HCT116 (cell line): ENCODE results near the gene PDSS2. TPM values are rescaled to one million over a fixed set of nuclear protein-coding genes. Genes with fewer than 3 reads are reported as not detected.

Source experiments
- ATAC-seq: fragments of 200-7000 bp; cut with Tn5 transposase; 2 replicates; pipeline ENCODE4 v1.9.1; 2020; ENCODE audit warnings: mild to moderate bottlenecking, moderate library complexity
- BruUV-seq: library from RNA; stranded (reverse); fragments of 400-500 nt; replicated peaks from 2 replicates; lab custom pipeline; 2021; lab: Mats Ljungman, UMichigan
- CTCF ChIA-PET: fragments of 300-600 bp; sonication (Branson Sonifier 250); formaldehyde crosslinking; loops from one replicate; lab custom pipeline; 2021; ENCODE audit warnings: antibody characterized with exemption; lab: Charles Lee
- POLR2A ChIA-PET: fragments of 300-600, 350-600 bp; sonication (Branson Sonifier 250); formaldehyde crosslinking; loops from one replicate; lab custom pipeline; 2021; ENCODE audit warnings: antibody characterized with exemption; lab: Charles Lee
- RAD21 ChIA-PET, 2 experiments: fragments of 300-600 bp; sonication (Branson Sonifier 250); formaldehyde crosslinking; loops; one replicate each; lab custom pipeline; 2023; ENCODE audit warnings: low total read pairs in 2 of 2; ENCODE audit not compliant: uncharacterized antibody in 2 of 2, unreplicated experiment in 2 of 2, low non-redundant PET in 1 of 2; lab: Charles Lee
- DNase-seq: peaks from one replicate; pipeline ENCODE4 v3.0.0-alpha.2; 2010; ENCODE audit warnings: low read depth, low spot score
- H2AFZ ChIP-seq: fragments of 200-600 bp; shearing (Covaris generic), sonication (generic); 2 replicates; pipeline ENCODE4 v1.6.1; 2017; ENCODE audit warnings: low read depth, mixed run types, mixed read lengths, antibody characterized with exemption, low read length; ENCODE audit not compliant: poor library complexity, severe bottlenecking
- H3K27ac ChIP-seq: 2 replicates; pipeline ENCODE4 v1.5.1; 2012; ENCODE audit warnings: low read depth, low read length
- H3K27me3 ChIP-seq: fragments of 200-600 bp; sonication (generic); 2 replicates; pipeline ENCODE4 v1.6.1; 2016; ENCODE audit warnings: mixed run types, low read length, mixed read lengths; ENCODE audit not compliant: insufficient read depth
- H3K36me3 ChIP-seq, 2 experiments: fragments of 200-500 bp in 1 of 2; fragments of 200-600 bp in 1 of 2; sonication (Bioruptor generic) in 1 of 2; sonication (generic) in 1 of 2; 2 replicates each; pipeline versions ENCODE4 v1.5.1 to v1.6.1; 2014 to 2016; ENCODE audit warnings: low read length in 2 of 2, inconsistent platforms in 1 of 2, mixed read lengths in 1 of 2, mixed run types in 1 of 2; ENCODE audit not compliant: insufficient read depth in 2 of 2, control insufficient read depth in 1 of 2
- H3K4me1 ChIP-seq, 2 experiments: fragments of 200-600 bp in 1 of 2; sonication (generic) in 1 of 2; 2 replicates each; pipeline versions ENCODE4 v1.5.1 to v1.6.1; 2012 to 2017; ENCODE audit warnings: low read length in 2 of 2, inconsistent platforms in 1 of 2, mild to moderate bottlenecking in 1 of 2, mixed read lengths in 1 of 2, mixed run types in 1 of 2, moderate library complexity in 1 of 2; ENCODE audit not compliant: insufficient read depth in 2 of 2, control insufficient read depth in 1 of 2
- H3K4me2 ChIP-seq: fragments of 200-600 bp; sonication (generic); 2 replicates; pipeline ENCODE4 v1.6.1; 2017; ENCODE audit warnings: mixed run types, low read length, mixed read lengths
- H3K4me3 ChIP-seq, 2 experiments: fragments of 200-600 bp in 1 of 2; sonication (generic) in 1 of 2; replicated peaks in 1 of 2; 2 replicates each; pipeline ENCODE4 v1.5.1; 2011 to 2016; ENCODE audit warnings: low read length in 2 of 2, control low read depth in 1 of 2, low read depth in 1 of 2, mild to moderate bottlenecking in 1 of 2, mixed read lengths in 1 of 2, mixed run types in 1 of 2
- H3K79me2 ChIP-seq: fragments of 200-600 bp; sonication (generic); 2 replicates; pipeline ENCODE4 v1.6.1; 2017; ENCODE audit warnings: mild to moderate bottlenecking, mixed run types, low read length, moderate library complexity, mixed read lengths; ENCODE audit not compliant: insufficient read depth
- H3K9ac ChIP-seq: fragments of 200-600 bp; sonication (generic); 2 replicates; pipeline ENCODE4 v1.6.1; 2016; ENCODE audit warnings: low read length, mixed read lengths
- H3K9me2 ChIP-seq: fragments of 200-600 bp; sonication (generic), shearing (Covaris generic); 2 replicates; pipeline ENCODE4 v1.6.1; 2017; ENCODE audit warnings: mixed run types, mild to moderate bottlenecking, moderate library complexity; ENCODE audit not compliant: insufficient read depth
- H3K9me3 ChIP-seq, 2 experiments: fragments of 200-500 bp in 1 of 2; fragments of 200-600 bp in 1 of 2; sonication (Bioruptor generic) in 1 of 2; sonication (generic) in 1 of 2; 2 replicates each; pipeline ENCODE4 v1.6.1; 2014 to 2017; ENCODE audit warnings: low read length in 2 of 2, mixed read lengths in 2 of 2, inconsistent platforms in 1 of 2, low read depth in 1 of 2, mild to moderate bottlenecking in 1 of 2, mixed run types in 1 of 2, moderate library complexity in 1 of 2; ENCODE audit not compliant: control insufficient read depth in 1 of 2, insufficient read depth in 1 of 2
- H4K20me1 ChIP-seq: fragments of 200-600 bp; sonication (generic), shearing (Covaris generic); 2 replicates; pipeline ENCODE4 v1.6.1; 2017; ENCODE audit warnings: mixed run types, mild to moderate bottlenecking, moderate library complexity; ENCODE audit not compliant: insufficient read depth
- CBX3 ChIP-seq: IDR thresholded peaks from 2 replicates; pipeline ENCODE4 v1.6.1; 2012; ENCODE audit warnings: low read depth
- CEBPB ChIP-seq: IDR thresholded peaks from 2 replicates; pipeline ENCODE4 v1.6.1; 2012; ENCODE audit warnings: low read depth
- CTCF ChIP-seq, 3 experiments: fragments of 200-600 bp in 1 of 3; sonication (generic) in 1 of 3; IDR thresholded peaks in 2 of 3; conservative IDR thresholded peaks in 1 of 3; 2 replicates each; pipeline ENCODE4 v1.5.1; 2012 to 2017; ENCODE audit warnings: low read depth in 2 of 3, low read length in 2 of 3, antibody characterized with exemption in 1 of 3, borderline replicate concordance in 1 of 3, control low read depth in 1 of 3, mild to moderate bottlenecking in 1 of 3, mixed read lengths in 1 of 3, mixed run types in 1 of 3, moderate library complexity in 1 of 3; ENCODE audit not compliant: insufficient read depth in 1 of 3
- EGR1 ChIP-seq: IDR thresholded peaks from 2 replicates; pipeline ENCODE4 v1.6.1; 2012; ENCODE audit warnings: low read depth
- EZH2phosphoT487 ChIP-seq: fragments of 200-600 bp; IDR thresholded peaks from 2 replicates; pipeline ENCODE4 v1.6.1; 2018; ENCODE audit warnings: antibody characterized with exemption, borderline replicate concordance
- FOSL1 ChIP-seq: IDR thresholded peaks from 2 replicates; pipeline ENCODE4 v1.6.1; 2012; ENCODE audit warnings: low read depth
- MAX ChIP-seq: IDR thresholded peaks from 2 replicates; pipeline ENCODE4 v1.6.1; 2012
- POLR2A ChIP-seq: IDR thresholded peaks from 2 replicates; pipeline ENCODE4 v1.7.0; 2011; ENCODE audit warnings: borderline replicate concordance; ENCODE audit not compliant: insufficient read depth, insufficient read length; ENCODE audit errors: extremely low read depth
- POLR2AphosphoS5 ChIP-seq: IDR thresholded peaks from 2 replicates; pipeline ENCODE4 v1.6.1; 2011; ENCODE audit warnings: mild to moderate bottlenecking, low read depth, low read length, moderate library complexity
- SP1 ChIP-seq: IDR thresholded peaks from 2 replicates; pipeline ENCODE4 v1.6.1; 2012; ENCODE audit warnings: low read depth
- SRF ChIP-seq: IDR thresholded peaks from 2 replicates; pipeline ENCODE4 v1.6.1; 2012; ENCODE audit warnings: low read depth
- TCF7L2 ChIP-seq: IDR thresholded peaks from 2 replicates; pipeline ENCODE4 v1.7.0; 2011; ENCODE audit warnings: borderline replicate concordance, inconsistent platforms; ENCODE audit not compliant: insufficient read depth, insufficient read length; ENCODE audit errors: extremely low read depth
- YY1 ChIP-seq: IDR thresholded peaks from 2 replicates; pipeline ENCODE4 v1.6.1; 2011; ENCODE audit warnings: low read length, low read depth, moderate library complexity, mild to moderate bottlenecking; ENCODE audit not compliant: insufficient replicate concordance; ENCODE audit errors: extremely low read depth
- ZNF274 ChIP-seq: fragments of 200-500 bp; sonication (Bioruptor generic); IDR thresholded peaks from 2 replicates; pipeline ENCODE4 v1.6.1; 2014; ENCODE audit warnings: mild to moderate bottlenecking, low read depth, low read length, inconsistent platforms
- intact Hi-C: fragments of 100-400 bp; cut with micrococcal nuclease; formaldehyde crosslinking; loops from 2 replicates; pipeline ENCODE4 v1.10.0; 2022
- total RNA-seq: library from RNA; stranded (reverse); gene quantifications from one replicate; pipeline ENCODE4 v1.2.1, GENCODE V29; 2021; ENCODE audit not compliant: unreplicated experiment

PDSS2 gene
- total RNA-seq, 1 experiment from 2014 or later: 12.2 TPM

GRCh38 chr6:107216197-107216933, 243.0 kb downstream of the PDSS2 start:
- Histone ChIP-seq H3K4me1 (no peaks in the 10 kb centered on the region; a peak in 1 of 4 replicates), H3K36me3 (no peaks in the 10 kb centered on the region), H3K4me3 (no peak overlapping the region), H3K9ac (no peak overlapping the region), H4K20me1 (no peaks in the 10 kb centered on the region), H2AFZ (no peak overlapping the region), H3K79me2 (no peaks in the 10 kb centered on the region), H3K27ac (no peak overlapping the region), H3K9me3 (no peaks in the 10 kb centered on the region), H3K4me2 (no peak overlapping the region), H3K9me2 (no peaks in the 10 kb centered on the region), H3K27me3 (no peaks in the 10 kb centered on the region)
- TF ChIP-seq SRF (no peak), YY1 (no peak), SP1 (no peak)
- CTCF ChIA-PET: no interaction called here
- POLR2A ChIA-PET: no interaction called here
- no TSS peak for BruUV-seq
- RAD21 ChIA-PET: no interaction called here
- intact Hi-C loops: no loop called here
- ATAC-seq: no peak
- DNase-seq: no peak

GRCh38 chr6:107215334-107215733, 244.0 kb downstream of the PDSS2 start:
- ChIA-PET RAD21 (no interaction called here), CTCF (no interaction called here), POLR2A (no interaction called here)
- Histone ChIP-seq H3K9ac (no peak overlapping the region), H3K4me2 (no peak overlapping the region), H3K9me2 (no peaks in the 10 kb centered on the region), H3K79me2 (no peaks in the 10 kb centered on the region), H2AFZ (no peak overlapping the region), H3K4me1 (no peaks in the 10 kb centered on the region; a peak in 1 of 4 replicates), H3K9me3 (no peaks in the 10 kb centered on the region), H3K27ac (no peak overlapping the region), H3K36me3 (no peaks in the 10 kb centered on the region), H3K4me3 (no peak overlapping the region), H4K20me1 (no peaks in the 10 kb centered on the region), H3K27me3 (no peaks in the 10 kb centered on the region)
- intact Hi-C loops: no loop called here
- DNase-seq: no peak
- ATAC-seq: no peak
- BruUV-seq: no TSS peak
- TF ChIP-seq ZNF274 (no peak), MAX (no peak), YY1 (no peak), TCF7L2 (no peak), POLR2A (no peak), FOSL1 (no peak), POLR2AphosphoS5 (no peak), CEBPB (no peak), SRF (no peak), CBX3 (no peak), EZH2phosphoT487 (no peak), CTCF (IDR thresholded peaks at IDR 0.05 in 2 of 3, conservative IDR thresholded peaks at IDR 0.05 in 1 of 3; ENCODE audit: borderline replicate concordance in 1 of 3, insufficient read depth in 1 of 3, low read depth in 2 of 3, low read length in 2 of 3) (no peak), EGR1 (no peak)
